GM18499 (cell line): Measurements from ENCODE around the gene MEPCE.

Experiments
- ATAC-seq: cut with Tn5 transposase; IDR thresholded peaks from one replicate; pipeline ENCODE4 v1.9.1; 2021; ENCODE audit warnings: moderate number of reproducible peaks; ENCODE audit not compliant: insufficient read depth, unreplicated experiment

MEPCE gene

DNA sequence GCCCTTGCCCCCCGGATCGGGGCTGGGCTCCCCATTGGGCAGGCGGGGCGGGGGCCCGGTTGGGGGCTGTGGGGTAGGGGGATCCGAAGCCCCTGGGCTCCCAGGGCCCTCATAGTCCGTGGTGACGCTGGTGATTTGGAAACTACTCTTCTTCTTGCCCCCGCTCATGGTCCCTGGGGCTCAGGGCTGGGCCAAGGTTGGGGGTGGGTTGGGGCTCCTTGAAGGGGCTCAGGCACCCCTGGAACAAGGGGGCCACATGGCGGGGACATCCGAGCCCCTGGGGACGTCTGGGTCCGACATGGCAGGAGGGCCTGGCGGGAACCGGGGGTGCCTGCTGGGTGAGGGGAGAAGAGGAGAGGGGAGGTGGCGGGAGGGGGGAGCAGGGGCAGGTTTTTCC, 48.2 kb downstream of the MEPCE start:
- no peak for ATAC-seq

DNA sequence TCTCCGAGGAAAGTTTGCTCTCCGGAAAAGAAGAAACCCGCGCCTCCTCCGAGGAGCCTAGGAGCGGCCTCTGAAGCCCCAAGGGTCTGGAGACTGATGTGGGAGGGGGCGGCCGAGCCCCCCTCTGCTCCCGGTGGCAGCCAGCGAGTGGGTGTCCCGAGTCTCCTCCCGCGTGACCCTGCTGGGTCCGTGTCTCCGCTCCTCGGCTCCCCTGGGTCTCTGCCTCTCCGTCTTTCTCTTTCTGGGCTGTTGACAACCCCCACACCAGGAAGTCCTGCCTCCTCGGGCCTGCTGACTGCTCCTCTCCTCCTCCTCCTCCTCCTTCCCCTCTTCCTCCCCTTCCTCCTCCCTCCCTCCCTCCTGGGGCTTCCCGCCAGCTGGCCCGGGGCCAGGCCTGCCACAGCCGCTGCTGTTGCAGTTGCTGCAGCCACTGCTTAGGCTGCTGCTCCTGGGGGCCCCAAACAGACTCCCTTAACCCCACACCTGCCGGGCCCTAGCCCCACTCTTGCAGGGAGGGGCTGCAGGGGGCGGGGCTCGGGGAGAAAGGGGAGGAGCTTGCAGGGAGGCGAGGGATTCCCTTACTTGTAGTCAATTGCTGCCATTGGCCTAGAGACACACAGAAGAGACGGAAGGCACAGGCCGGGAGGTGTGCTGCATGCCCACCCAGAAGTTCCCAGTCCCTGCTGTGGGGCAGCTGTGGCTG, 49.5 kb downstream of the MEPCE start, which contains the start of gene TSC22D4:
Gene TSC22D4 (minus strand): TSS at position 257 of the 703 bp plus-strand sequence. CDS start 1,176 bp downstream, outside the sequence.
- ATAC-seq: no peak

DNA sequence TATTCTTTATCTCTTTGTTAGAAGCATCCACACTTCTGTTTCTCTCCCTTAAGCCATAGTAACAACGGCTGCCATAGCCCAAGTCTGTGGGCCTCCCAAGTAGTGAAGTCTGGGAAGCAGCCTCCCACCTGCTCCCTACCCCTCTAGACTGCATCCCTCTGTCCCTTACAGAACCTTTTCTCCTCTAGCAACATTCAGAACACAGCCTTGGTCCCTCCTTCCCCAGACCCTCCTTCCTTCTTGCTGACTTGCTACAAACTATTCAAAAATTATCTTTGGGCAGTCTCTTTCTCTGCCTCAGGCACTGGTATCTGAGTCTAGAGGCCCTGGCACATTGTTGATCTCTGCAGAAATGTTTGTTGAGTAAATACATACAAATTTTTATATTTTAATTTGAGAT, 51.8 kb downstream of the MEPCE start:
- ATAC-seq: no peak

DNA sequence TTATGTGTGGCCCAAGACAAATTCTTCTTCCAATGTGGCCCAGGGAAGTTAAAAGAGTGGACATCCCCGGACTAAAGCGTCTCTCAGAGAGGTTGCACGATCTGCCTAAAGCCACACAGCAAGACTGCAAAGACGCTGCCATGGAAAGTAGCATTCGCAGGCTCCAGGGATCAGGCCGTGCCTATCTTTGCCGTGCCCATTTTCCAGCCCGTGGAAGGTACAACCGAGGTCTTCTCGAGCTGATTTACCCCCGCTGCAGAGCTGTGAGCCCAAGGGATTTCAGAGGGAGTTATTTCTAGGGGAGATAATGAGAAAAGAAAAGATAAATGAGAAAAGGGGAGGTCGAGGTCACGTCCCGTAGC, 53.1 kb downstream of the MEPCE start:
- ATAC-seq: no peak

DNA sequence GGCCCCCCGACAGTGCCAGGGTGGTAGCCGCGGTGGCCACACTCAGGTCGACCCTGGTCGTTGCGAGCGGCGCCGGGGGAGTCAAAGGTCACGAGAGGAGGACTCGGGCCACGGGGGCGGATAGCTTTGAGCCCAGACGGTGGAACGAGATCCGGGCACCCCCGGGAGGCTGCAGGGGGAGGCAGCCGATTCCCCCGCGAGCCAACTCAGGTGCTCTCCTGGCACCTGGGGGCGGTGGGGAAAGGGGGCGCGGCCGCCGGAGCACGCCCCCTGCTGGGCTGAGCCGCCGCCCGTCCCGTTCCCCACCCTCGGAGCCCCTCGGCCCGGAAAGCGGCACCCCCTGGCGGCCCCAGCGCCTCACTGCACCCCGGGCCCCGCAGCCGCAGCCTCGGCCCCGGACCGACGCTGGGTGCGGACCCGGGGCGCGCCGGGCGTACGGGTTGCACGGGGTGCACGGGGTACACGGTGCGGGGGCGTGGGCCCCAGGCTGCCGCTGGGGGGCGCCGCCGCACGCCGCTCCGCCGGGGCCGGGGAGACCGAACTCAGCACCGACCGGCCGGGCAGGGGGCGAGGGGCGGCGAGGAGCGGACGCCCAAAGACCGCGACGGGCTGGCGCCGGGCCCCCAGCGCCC, 53.6 kb downstream of the MEPCE start:
- no peak for ATAC-seq
